22Rv1 (cell line): ENCODE measurements around the gene OSGEPL1.

Source experiments
- H3K27ac ChIP-seq: fragments of 450-650 bp; 2 replicates; pipeline ENCODE4 v1.5.1; 2017
- CTCF ChIP-seq: fragments of 450-650 bp; IDR thresholded peaks from 2 replicates; pipeline ENCODE4 v1.5.1; 2017; ENCODE audit warnings: mild to moderate bottlenecking
- ZFX ChIP-seq: fragments of 450-650 bp; IDR thresholded peaks from 2 replicates; pipeline ENCODE4 v1.6.1; 2017; ENCODE audit warnings: antibody characterized with exemption, borderline replicate concordance

The OSGEPL1 gene

DNA sequence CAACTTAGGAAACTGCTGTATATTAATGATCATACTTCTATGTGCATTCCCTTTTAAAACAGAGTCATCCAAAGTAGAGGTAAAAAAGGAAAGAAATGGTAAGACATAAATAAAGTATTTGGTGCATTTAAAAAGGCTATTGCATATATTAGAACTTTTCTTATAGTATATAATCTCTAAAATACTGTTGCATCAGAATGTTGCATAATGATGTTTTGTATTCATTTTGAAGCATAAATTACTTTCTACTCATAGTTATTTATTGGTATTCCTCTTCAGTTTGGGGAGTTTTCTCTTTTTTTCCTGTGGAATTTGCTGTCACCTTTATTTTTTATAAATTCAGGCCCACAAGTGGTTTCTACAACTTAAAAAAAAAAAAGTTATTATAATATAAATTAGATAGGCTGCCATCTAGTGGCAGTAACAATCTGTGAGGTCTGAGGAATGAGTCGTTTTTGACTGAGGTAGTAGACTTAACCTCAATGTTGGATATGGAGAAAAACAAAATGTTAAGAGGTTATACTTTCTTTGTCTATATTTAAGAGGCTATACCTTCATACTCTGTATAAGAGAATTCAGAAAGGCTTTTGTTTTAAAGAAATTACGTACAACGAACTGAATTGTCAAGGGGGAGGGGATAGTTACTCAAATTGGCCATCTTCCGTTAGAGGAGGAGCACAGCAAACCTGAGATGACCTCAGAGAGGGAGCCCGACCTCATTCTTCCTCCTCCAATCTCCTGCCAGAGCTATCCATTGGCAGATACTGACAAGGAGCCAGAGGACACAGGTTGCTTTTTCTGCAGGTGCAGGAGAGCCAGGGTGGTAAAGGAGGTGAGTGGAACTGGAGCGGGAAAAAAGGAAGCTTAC, 64.3 kb downstream of the OSGEPL1 start:
- no peak overlapping the region for H3K27ac ChIP-seq
- TF ChIP-seq CTCF (peak; percentile 79), ZFX (no peak)
